ENCODE measurements around the gene SYNGR1.

SYNGR1 gene

DNA sequence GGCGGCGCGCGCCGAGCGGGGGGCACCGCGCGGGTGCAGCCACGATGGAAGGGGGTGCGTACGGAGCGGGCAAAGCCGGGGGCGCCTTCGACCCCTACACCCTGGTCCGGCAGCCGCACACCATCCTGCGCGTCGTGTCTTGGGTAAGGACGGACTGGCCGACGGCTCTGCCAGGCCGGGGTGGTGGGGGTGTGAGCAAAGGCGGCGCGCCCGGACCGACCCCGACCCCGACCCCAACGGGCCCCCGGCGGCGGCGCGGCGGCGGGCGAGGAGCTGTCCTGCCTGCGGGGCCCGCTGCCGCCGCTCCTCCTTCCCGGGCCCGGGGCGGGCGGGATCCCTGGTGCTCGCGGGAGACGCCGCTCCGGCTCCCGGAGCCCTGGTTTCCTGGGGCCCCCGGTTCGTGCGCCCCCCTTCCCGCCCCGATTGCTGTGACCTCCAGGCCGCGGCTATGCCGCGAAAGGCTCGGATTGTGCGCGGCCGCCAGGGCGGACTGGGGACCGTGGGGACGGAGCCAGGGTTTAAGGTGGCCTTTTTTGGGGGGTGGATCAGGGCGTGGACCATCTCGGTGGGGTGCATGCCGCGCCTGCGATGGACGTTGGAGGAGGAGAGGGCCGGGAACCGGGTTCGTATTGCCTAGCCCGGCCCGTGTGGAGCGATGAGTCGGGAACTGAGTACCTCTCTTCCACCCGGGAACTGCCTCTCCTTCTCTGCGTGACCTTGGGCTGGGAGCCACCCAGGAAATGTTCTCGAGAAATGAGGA lies at the start of gene SYNGR1:
Gene SYNGR1 (plus strand): TSS at position 25 of the 760 bp plus-strand sequence. CDS start 20 bp downstream, at position 45.
- no peaks in the 10 kb centered on the region for H3K36me3 ChIP-seq (ENCODE audit: control insufficient read depth, insufficient read depth, low read length)
- H3K27me3 ChIP-seq (ENCODE audit: control insufficient read depth, insufficient read depth, low read length) = peaks cover 2% of the 10 kb centered on the region
- H3K4me1 ChIP-seq (ENCODE audit: control insufficient read depth, insufficient read depth, low read length) = peaks cover 17% of the 10 kb centered on the region
- peak within 1 kb of the TSS; percentile 26 for H3K9ac ChIP-seq (ENCODE audit: low read depth, low read length)
- H3K4me3 ChIP-seq (ENCODE audit: low read depth, low read length) = peak within 1 kb of the TSS; percentile 81
- no peaks in the 10 kb centered on the region for H3K9me3 ChIP-seq (ENCODE audit: control insufficient read depth, insufficient read depth, low read length)

DNA sequence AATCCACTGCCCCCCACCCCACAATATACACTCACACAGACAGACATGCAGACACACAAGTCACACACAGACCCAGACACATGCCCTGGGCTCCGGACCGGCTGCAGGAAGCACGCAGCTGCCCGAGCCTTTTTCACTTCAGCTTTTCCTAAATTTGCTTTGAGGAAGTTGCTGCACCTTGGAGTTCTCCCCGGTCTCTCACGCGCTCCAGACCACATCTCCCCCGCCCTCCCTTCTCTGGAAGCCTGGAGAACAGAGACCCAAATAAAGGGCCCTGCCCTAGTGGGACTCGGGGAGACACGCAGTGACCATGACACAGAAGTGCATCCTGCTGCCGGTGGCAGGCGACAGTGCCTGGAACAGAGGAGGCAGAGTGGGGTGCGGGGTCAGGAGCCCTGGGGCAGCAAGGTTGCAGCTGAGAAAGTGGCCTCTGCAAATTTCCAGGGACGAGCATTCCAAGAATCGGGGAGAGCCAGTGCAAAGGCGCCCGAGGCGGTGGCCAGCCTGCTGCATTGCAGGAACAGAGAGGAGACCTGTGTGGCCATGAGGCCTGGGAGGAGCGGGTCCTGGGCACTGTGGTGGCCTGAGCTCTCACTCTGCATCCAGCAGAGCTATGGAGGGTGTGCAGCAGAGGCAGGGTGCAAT lies 49.5 kb upstream of the SYNGR1 start:
- Histone ChIP-seq H3K27me3 (ENCODE audit: control insufficient read depth, insufficient read depth, low read length) (no peaks in the 10 kb centered on the region), H3K4me3 (ENCODE audit: low read depth, low read length) (no peak overlapping the region), H3K9me3 (ENCODE audit: control insufficient read depth, insufficient read depth, low read length) (no peaks in the 10 kb centered on the region), H3K36me3 (ENCODE audit: control insufficient read depth, insufficient read depth, low read length) (no peaks in the 10 kb centered on the region), H3K4me1 (ENCODE audit: control insufficient read depth, insufficient read depth, low read length) (no peaks in the 10 kb centered on the region), H3K9ac (ENCODE audit: low read depth, low read length) (peak overlapping the region; percentile 24)

GRCh38 chr22:39301108-39301507 lies 48.7 kb upstream of the SYNGR1 start:
- H3K27me3 ChIP-seq (ENCODE audit: control insufficient read depth, insufficient read depth, low read length) = no peaks in the 10 kb centered on the region
- no peaks in the 10 kb centered on the region for H3K36me3 ChIP-seq (ENCODE audit: control insufficient read depth, insufficient read depth, low read length)
- no peaks in the 10 kb centered on the region for H3K9me3 ChIP-seq (ENCODE audit: control insufficient read depth, insufficient read depth, low read length)
- no peaks in the 10 kb centered on the region for H3K4me1 ChIP-seq (ENCODE audit: control insufficient read depth, insufficient read depth, low read length)
- no peak overlapping the region for H3K9ac ChIP-seq (ENCODE audit: low read depth, low read length)
- no peak overlapping the region for H3K4me3 ChIP-seq (ENCODE audit: low read depth, low read length)

- Histone ChIP-seq H3K4me3 (ENCODE audit: low read depth, low read length) (no peak overlapping the region), H3K9ac (ENCODE audit: low read depth, low read length) (no peak overlapping the region), H3K4me1 (ENCODE audit: control insufficient read depth, insufficient read depth, low read length) (no peaks in the 10 kb centered on the region), H3K36me3 (ENCODE audit: control insufficient read depth, insufficient read depth, low read length) (no peaks in the 10 kb centered on the region), H3K9me3 (ENCODE audit: control insufficient read depth, insufficient read depth, low read length) (no peaks in the 10 kb centered on the region), H3K27me3 (ENCODE audit: control insufficient read depth, insufficient read depth, low read length) (no peaks in the 10 kb centered on the region)
Observed at GRCh38 chr22:39301926-39302325, 47.9 kb upstream of the SYNGR1 start.

GRCh38 chr22:39302431-39302960 lies 47.3 kb upstream of the SYNGR1 start:
- H3K9me3 ChIP-seq (ENCODE audit: control insufficient read depth, insufficient read depth, low read length) = no peaks in the 10 kb centered on the region
- no peak overlapping the region for H3K4me3 ChIP-seq (ENCODE audit: low read depth, low read length)
- H3K4me1 ChIP-seq (ENCODE audit: control insufficient read depth, insufficient read depth, low read length) = no peaks in the 10 kb centered on the region
- H3K27me3 ChIP-seq (ENCODE audit: control insufficient read depth, insufficient read depth, low read length) = no peaks in the 10 kb centered on the region
- no peak overlapping the region for H3K9ac ChIP-seq (ENCODE audit: low read depth, low read length)
- no peaks in the 10 kb centered on the region for H3K36me3 ChIP-seq (ENCODE audit: control insufficient read depth, insufficient read depth, low read length)

GRCh38 chr22:39303358-39303757 lies 46.4 kb upstream of the SYNGR1 start:
- H3K36me3 ChIP-seq (ENCODE audit: control insufficient read depth, insufficient read depth, low read length) = no peaks in the 10 kb centered on the region
- H3K4me1 ChIP-seq (ENCODE audit: control insufficient read depth, insufficient read depth, low read length) = no peaks in the 10 kb centered on the region
- H3K9ac ChIP-seq (ENCODE audit: low read depth, low read length) = no peak overlapping the region
- H3K4me3 ChIP-seq (ENCODE audit: low read depth, low read length) = no peak overlapping the region
- H3K27me3 ChIP-seq (ENCODE audit: control insufficient read depth, insufficient read depth, low read length) = no peaks in the 10 kb centered on the region
- H3K9me3 ChIP-seq (ENCODE audit: control insufficient read depth, insufficient read depth, low read length) = no peaks in the 10 kb centered on the region

DNA sequence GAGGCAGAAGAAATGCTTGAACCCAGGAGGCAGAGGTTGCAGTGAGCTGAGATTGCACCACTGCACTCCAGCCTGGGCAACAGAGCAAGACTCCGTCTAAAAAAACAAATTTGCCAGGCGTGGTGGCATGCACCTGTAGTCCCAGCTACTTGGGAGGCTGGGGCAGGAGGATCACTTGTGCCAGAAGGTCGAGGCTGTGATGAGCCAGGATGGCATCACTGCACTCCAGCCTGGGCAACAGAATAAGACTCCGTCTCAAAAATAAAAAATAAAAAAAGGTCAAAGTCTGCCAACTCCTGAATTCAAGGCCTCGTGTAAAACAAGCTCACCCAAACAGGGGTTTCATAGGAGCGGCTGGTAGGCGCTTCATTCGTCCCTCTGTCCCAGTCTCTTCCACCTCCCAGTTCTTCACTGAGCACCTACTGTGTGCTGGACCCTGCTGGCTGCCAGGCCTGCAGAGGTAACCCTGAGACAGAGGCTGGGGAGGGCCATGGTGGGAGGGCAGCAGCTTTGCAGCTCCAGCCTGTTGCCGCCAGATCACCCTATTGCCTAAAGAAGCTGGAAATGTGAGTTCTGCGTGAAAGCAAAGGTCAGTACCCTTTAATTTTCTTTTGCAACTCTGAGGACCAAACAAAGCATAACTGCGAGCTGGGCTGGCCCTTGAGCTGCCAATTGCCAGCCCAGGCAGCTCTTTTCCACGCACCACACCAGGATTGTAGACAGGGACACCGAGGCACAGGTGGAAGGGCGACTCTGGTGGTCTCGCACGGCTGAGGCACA lies 45.7 kb upstream of the SYNGR1 start:
- no peaks in the 10 kb centered on the region for H3K27me3 ChIP-seq (ENCODE audit: control insufficient read depth, insufficient read depth, low read length)
- H3K4me3 ChIP-seq (ENCODE audit: low read depth, low read length) = no peak overlapping the region
- H3K36me3 ChIP-seq (ENCODE audit: control insufficient read depth, insufficient read depth, low read length) = no peaks in the 10 kb centered on the region
- H3K4me1 ChIP-seq (ENCODE audit: control insufficient read depth, insufficient read depth, low read length) = peaks cover 4% of the 10 kb centered on the region
- H3K9ac ChIP-seq (ENCODE audit: low read depth, low read length) = no peak overlapping the region
- no peaks in the 10 kb centered on the region for H3K9me3 ChIP-seq (ENCODE audit: control insufficient read depth, insufficient read depth, low read length)

- Histone ChIP-seq H3K27me3 (ENCODE audit: control insufficient read depth, insufficient read depth, low read length) (no peaks in the 10 kb centered on the region), H3K4me3 (ENCODE audit: low read depth, low read length) (no peak overlapping the region), H3K9ac (ENCODE audit: low read depth, low read length) (no peak overlapping the region), H3K9me3 (ENCODE audit: control insufficient read depth, insufficient read depth, low read length) (no peaks in the 10 kb centered on the region), H3K4me1 (ENCODE audit: control insufficient read depth, insufficient read depth, low read length) (peaks cover 5% of the 10 kb centered on the region), H3K36me3 (ENCODE audit: control insufficient read depth, insufficient read depth, low read length) (peaks cover 3% of the 10 kb centered on the region)
Observed at GRCh38 chr22:39306456-39307361, 43.1 kb upstream of the SYNGR1 start.

DNA sequence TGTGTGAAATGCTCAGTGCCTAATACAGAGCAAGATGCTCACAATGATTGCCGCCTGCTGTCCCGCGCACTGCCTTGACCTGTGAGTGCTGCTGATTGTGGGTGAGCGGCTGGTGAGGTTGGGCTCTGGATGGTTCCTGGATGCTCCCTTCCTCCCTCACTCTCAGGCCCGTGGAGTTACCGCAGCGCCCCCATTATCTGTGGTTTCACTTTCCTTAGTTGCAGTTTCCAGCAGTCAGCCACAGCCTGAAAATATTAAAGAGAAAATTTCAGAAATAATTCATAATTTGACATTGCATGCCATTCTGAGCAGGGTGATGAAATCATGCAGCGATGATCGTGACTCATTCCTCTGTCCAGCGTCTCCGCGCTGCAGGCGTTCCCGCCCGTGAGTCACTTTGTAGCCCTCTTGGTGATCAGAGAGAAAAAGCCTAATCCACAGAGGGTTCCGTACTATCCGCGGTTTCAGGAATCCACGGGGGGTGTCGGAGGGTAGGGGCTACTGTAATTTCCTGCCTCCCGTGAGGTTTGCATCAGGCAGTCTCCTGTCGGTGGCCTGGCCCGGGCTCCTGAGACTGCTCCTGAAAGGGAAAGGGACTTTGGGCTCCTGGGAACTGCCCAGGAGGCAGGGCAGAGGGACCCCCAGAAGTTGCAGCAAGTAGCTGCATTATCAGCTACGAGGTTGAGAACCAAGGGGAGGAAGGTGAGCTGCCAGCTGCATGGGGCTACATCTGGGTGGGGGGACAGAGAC lies 41.0 kb upstream of the SYNGR1 start:
- Histone ChIP-seq H3K9ac (ENCODE audit: low read depth, low read length) (no peak overlapping the region), H3K27me3 (ENCODE audit: control insufficient read depth, insufficient read depth, low read length) (no peaks in the 10 kb centered on the region), H3K4me1 (ENCODE audit: control insufficient read depth, insufficient read depth, low read length) (peaks cover 5% of the 10 kb centered on the region), H3K4me3 (ENCODE audit: low read depth, low read length) (no peak overlapping the region), H3K9me3 (ENCODE audit: control insufficient read depth, insufficient read depth, low read length) (no peaks in the 10 kb centered on the region), H3K36me3 (ENCODE audit: control insufficient read depth, insufficient read depth, low read length) (peaks cover 24% of the 10 kb centered on the region)

GRCh38 chr22:39309364-39309861 lies 40.4 kb upstream of the SYNGR1 start:
- H3K9me3 ChIP-seq (ENCODE audit: control insufficient read depth, insufficient read depth, low read length) = no peaks in the 10 kb centered on the region
- no peak overlapping the region for H3K9ac ChIP-seq (ENCODE audit: low read depth, low read length)
- peaks cover 30% of the 10 kb centered on the region for H3K36me3 ChIP-seq (ENCODE audit: control insufficient read depth, insufficient read depth, low read length)
- no peak overlapping the region for H3K4me3 ChIP-seq (ENCODE audit: low read depth, low read length)
- H3K27me3 ChIP-seq (ENCODE audit: control insufficient read depth, insufficient read depth, low read length) = no peaks in the 10 kb centered on the region
- H3K4me1 ChIP-seq (ENCODE audit: control insufficient read depth, insufficient read depth, low read length) = peaks cover 5% of the 10 kb centered on the region

Measured in iPS-15b (cell line).